GM19238 (cell line): ENCODE data around the gene KRT86.
"Not testable (repeated sequence)": the region's sequence is repeated elsewhere in the genome, so short reads cannot be mapped to it uniquely, and the experiment has no call there.

Experiments
- DNase-seq: peaks from one replicate; pipeline ENCODE4 v3.0.0; 2011; ENCODE audit warnings: low spot score; ENCODE audit not compliant: insufficient read length

Gene KRT86

DNA sequence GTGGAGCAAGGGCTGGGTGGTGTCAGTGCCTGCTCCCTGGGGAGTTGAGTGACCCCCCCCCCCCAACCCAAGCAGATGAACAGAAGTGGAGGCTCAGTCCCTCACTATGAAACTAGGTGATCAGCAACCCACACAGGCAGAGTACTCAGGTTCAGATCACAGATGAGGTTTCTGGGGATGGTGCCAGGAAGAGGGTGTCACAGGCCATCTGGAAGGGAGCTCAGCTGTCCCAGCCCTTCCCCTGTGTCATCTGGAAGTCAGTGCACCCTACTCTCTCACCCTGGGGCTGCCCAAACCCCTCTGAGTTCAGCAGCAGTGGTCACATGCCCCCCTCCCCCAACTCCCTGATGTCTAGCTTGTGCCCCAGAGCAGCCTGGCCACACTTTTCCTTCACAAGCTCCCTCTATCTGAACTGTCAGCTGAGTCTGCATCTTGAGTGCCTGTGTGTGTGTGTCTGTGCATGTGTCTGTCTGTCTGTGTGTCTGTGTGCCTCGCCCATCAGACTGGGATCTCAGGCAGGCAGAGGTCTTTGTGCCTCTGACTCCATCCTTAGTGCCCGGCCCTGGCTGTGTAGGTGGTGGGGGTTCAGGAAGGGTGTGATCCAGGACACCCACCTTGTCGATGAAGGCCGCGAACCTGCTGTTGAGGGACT is 16.2 kb downstream of the KRT86 start:
- not testable (repeated sequence) for DNase-seq

DNA sequence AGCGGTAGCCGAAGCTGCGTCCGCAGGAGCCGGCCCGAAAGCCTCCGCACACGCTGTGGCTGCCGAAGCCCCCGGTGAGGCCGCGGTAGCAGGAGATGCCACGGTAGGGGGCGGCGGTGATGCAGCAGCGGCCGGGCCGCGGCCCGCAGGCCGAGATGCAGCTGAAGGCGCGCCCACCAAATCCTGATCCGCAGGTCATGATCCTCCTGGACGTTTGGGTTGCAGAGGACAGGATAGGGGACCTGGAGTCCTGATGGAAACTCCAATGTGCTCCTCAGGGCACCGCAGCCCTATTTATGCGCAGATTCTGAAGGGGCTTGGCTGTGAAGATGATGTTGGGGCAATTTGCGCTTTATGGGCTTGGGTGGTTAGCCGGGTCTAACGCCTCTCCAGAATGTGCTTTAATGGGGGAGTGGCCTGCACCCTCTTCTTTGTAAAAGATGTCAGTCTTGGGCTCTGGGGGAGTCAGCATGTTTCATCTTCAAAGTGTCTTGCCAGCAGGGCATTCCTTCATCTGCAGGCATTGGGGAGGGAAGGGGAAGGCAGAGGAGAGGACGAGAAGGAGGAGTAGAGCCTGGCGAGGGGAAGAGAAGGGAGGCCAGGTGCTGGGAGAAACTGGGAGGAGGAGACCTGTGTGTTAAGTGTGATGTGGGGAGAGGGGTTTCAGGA is 17.0 kb downstream of the KRT86 start, which contains the start of gene KRT81:
KRT81 (minus strand) TSS at position 268 of the 669 bp plus-strand sequence; CDS start at position 199, 69 bp downstream.
- DNase-seq: no peak

DNA sequence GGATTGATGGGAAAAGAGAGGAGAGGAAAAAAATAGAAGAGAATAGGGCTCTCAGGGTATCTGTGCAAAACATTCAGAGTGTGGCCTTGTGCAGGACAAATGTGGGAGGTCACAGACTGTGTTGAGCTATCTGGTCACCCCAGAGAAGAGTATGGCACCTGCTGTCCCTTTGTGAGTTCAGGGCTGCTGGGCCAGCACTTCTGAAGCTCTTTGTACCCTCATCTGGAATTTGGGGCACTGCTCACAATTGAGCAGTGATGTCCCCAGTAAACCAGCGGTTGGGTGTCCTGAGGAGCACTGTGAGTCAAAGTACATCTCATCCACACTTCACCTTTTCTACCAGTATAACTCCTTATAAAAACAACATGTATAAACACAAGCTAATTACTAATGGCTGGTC is 19.5 kb downstream of the KRT86 start:
- no peak for DNase-seq

DNA sequence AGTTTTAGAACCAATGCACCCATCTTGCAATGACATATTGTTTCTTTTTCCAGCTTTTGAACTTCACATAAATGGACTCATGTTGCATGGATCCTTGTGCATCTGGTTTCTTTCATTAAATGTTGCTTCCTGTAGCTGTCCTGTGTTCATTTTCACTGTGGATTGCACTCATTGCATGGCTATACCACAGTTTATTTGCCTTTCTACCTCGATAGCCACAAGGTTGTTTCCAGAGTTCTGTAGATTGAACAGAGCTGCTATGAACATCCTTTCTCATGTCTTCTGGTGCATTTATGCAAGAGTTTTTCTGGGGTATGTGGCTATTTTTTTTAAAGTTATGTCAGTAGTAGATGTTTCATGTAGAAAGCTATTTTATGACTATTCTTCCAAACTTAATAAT is 20.4 kb downstream of the KRT86 start:
- DNase-seq: no peak

DNA sequence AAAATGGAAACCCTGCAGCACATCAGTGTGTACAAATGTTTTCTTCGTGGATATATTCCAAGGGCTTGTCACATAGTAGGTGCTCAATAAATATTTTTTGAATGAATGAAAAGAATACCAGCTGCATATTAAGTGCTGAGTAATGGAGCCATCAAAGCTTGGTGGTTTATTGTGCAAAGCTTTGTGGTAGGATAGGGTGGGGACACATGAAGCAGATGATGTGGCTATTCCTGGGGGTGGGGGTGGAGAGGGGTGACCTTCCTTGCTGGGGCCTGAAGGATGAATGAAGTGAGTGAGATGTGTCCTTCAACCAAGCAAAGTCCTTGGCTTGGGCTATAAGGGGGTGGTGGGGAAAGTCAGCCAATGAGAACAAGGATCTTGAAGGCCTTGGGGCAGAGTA is 21.2 kb downstream of the KRT86 start:
- no peak for DNase-seq

DNA sequence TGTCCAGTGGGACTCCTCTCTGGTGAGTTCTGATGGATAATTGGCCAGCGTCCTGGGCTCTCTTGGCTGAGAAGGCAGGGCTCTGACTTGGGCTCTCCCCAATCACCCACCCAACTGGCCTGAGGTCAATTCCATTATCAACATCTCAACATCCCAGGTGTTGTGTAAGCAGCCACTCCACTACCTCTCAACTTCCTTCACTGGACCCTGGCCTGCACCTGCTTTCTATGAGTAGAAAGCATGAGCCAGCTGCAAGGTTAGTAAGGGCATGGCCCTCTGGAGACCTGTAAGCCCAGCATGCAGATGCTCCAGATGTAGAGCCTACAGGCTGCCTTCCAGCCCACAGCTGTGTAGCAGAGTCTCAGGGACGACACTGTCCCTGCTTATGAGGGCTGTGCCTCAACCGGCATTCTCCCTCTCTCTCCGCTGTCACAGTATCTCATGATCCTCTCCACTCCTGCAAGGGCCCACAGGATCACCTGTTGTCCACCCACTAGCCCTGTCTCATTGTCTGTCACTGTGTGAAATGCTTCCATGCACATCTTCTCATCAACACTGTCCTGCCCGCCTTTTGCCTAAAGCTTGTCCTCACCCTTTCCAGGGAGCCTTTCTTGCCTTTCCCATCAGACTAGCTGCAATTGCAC is 22.2 kb downstream of the KRT86 start:
- no peak for DNase-seq

DNA sequence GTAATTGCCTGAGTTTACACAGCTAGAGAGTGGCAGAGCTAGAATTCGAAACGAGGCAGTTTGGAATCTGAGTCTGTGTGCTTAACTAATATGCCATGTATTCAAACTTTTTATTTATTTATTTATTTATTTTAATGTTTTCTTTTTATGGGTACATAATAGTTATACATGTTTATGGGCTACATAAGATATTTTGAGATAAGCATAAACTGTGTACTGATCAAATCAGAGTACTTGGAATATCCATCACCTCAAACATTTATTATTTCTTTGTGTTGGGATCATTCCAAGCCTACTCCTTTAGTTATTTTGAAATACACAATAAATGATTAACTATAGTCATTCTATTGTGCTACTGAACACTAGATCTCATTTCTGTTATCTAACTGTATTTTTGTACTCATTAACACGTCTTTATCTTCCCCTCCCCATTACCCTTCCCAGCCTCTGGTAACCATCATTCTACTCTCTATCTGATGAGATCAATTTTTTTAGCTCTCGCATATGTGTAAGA is 24.3 kb downstream of the KRT86 start:
- DNase-seq: no peak

DNA sequence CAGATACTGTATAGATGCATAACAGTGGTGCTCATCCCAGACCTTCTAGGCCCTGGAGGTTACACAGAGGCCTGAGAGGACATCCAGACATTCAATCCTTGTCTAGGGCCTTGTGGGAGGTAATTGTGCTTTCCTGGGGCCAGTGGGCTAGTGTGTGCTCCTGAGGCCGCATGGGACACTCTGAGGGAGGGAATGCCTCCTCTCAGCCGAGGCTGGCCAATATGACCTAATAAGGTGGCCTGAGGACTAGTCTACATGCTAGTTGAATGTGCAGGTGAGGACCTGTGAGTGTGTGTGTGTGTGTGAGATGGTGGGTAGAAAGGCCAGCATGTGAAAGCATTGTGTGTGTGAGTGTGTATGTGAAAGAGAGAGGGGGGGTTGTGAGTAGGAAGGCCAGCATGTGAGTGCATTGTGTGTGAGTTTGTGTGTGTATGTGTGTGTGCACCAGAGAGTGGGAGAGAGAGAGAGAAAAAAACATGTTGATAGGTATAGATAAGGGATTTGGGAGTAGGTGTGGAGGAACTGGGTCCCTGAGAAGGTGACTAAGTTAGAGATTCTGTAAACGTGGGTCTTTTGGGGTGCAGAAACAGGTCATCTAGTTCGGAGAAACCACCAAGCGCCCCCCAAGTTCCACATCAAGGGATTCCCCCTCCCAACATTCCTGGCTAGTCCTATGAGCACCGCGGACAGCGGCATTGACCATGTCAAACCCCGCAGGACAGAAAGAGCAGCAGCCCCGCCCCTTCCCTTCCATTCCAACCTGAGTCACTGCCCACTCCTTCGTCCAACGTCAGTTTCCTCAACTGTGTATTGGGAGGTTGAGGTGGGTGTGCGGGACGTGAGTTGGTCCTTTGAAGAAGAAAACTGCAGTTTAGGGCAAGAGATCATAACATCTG is 26.6 kb downstream of the KRT86 start:
- DNase-seq: no peak

DNA sequence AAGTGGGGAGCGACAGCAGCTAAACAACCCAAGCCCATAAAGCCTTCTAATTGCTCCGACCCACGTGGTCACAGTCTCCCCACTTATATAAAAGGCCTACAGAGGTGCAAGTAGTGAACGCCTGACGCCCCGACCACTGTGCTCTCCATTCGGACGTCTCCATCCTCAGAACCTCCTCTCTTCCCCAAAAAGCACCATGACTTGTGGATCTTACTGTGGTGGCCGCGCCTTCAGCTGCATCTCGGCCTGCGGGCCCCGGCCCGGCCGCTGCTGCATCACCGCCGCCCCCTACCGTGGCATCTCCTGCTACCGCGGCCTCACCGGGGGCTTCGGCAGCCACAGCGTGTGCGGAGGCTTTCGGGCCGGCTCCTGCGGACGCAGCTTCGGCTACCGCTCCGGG is 27.3 kb downstream of the KRT86 start:
- DNase-seq: not testable (repeated sequence)

DNA sequence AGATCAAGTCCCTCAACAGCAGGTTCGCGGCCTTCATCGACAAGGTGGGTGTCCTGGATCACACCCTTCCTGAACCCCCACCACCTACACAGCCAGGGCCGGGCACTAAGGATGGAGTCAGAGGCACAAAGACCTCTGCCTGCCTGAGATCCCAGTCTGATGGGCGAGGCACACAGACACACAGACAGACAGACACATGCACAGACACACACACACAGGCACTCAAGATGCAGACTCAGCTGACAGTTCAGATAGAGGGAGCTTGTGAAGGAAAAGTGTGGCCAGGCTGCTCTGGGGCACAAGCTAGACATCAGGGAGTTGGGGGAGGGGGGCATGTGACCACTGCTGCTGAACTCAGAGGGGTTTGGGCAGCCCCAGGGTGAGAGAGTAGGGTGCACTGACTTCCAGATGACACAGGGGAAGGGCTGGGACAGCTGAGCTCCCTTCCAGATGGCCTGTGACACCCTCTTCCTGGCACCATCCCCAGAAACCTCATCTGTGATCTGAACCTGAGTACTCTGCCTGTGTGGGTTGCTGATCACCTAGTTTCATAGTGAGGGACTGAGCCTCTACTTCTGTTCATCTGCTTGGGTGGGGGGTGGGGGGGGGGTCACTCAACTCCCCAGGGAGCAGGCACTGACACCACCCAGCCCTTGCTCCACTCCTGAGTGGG is 27.9 kb downstream of the KRT86 start:
- DNase-seq: not testable (repeated sequence)

DNA sequence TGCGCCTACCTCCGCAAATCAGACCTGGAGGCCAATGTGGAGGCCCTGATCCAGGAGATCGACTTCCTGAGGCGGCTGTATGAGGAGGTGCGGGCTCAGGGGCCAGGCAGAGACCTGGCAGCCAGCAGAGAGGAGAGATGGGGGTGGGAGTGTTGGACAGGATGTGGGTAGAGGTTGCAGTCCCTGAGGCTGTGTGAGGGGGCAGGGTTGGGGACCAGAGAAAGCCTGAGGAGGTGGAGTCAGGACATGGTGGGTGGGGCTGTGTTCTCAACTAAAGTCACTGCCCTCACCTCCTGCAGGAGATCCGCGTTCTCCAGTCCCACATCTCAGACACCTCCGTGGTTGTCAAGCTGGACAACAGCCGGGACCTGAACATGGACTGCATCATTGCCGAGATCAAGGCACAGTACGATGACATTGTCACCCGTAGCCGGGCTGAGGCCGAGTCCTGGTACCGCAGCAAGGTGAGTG is 30.5 kb downstream of the KRT86 start:
- DNase-seq: not testable (repeated sequence)

DNA sequence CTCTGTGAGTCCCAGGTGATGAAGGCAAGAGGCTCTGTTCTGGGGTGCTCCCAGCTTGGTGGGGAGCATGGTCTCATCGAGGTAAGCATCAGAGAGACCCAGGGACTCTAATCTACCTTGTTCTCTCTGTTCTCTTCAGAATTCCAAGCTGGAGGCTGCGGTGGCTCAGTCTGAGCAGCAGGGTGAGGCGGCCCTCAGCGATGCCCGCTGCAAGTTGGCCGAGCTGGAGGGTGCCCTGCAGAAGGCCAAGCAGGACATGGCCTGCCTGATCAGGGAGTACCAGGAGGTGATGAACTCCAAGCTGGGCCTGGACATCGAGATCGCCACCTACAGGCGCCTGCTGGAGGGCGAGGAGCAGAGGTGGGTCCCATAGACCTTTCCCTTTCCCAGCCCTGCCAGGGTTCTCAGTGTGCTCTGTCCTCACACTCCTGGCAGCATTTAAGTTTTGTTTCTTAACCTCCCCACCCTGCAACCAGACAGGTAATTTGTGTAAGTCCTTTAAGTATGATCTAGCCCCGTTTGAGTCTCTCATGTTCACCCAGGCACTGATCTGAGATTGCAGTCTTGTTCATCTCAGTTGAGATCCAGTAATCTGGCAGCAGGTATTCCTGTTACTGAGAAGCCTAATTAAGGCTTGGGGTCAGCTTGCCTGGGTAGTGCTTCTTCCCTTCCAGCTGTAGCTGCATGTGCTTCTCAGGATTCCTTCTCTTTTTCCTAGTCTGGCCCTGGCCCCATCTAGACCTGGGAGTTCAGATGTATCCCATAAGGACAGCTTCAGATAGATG is 31.7 kb downstream of the KRT86 start:
- DNase-seq: no peak

DNA sequence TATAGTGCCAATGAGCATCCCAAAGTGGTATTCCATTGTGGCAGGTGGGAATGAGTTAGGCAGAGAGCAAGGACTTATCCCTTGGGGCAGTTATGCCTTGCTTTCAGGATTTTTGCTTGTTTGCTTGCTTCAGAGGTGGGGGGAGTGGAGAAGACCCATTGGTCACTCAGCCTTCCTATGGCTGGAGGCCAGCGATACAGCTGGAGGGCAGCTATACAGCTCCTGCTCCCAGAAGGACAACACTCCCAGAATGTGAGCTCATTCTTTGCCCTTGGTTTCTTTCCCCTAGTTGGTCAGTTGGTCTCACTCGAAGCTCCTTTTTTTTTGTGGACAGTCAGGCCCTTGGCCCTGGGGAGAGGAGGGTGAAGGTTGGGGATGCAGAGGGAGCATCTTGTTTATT is 32.3 kb downstream of the KRT86 start:
- DNase-seq: no peak

DNA sequence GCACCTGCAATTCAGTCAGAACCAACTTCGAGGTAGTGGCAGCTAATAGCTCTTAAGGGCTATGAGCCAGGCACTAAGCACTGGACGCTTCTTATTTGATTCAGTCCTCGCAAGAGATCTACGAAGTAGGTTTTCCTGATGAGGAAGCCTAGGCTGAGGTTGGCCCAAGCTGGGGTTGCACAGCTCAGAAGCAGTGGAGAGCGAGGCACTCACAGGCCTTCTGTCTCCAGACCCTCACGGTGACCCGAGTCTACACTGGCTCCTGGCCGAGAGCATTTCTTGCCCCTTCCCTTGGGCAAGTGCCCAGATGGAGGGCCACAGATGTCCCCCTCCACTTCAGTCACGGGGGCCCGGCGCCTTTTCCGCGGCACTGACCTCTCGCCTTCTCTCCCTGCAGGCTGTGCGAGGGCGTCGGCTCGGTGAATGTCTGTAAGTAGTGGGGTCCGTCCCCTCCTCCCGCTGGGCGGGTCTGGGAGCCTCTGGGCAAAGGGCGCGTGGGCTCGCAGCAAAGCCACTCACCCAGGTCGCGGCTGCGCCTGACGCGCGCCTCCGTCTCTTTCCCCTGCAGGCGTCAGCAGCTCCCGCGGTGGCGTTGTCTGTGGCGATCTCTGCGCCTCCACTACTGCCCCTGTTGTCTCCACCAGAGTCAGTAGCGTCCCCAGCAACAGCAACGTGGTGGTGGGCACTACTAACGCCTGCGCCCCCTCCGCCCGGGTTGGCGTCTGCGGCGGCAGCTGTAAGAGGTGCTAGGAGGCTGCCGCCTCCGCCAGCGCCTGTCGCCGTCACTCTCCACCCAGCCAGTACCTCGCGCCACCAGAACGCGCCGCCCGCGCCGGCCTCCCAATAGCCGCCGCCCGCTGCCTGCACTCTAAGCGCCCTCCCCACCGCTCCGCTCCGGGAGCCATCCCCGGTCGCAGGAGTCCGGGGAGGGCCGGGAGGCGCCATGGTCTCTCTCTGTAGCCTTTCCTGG is 33.7 kb downstream of the KRT86 start:
- no peak for DNase-seq

DNA sequence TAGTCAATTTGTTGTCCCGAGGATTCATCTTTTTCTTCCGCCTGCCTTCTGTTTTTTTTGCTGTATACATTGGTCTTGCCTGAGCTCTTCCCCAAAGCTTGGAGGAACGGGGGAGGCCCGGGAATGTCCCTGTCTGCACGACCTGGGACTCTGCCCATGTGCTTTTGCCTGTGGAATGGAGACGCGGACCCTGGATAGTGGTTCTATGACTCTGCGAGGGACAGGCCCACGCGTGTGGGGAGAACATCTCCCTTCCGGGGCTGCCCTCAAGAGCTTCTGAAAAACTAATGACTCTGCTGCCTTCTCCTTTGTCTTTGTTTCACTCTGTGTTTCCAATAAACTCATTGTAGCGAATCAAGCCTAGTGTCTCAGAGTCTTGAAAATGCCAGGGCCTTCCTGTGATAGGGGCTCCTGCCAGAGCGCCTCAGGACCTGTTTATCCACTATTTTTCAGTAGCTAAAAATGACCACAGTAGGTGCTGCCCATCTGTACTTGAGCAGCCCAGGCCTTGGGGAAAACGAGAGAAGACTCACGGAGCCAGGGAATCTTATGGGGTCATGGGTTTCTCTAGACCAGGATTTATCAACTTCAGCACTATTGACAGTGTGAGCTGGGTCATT is 34.5 kb downstream of the KRT86 start:
- no peak for DNase-seq

DNA sequence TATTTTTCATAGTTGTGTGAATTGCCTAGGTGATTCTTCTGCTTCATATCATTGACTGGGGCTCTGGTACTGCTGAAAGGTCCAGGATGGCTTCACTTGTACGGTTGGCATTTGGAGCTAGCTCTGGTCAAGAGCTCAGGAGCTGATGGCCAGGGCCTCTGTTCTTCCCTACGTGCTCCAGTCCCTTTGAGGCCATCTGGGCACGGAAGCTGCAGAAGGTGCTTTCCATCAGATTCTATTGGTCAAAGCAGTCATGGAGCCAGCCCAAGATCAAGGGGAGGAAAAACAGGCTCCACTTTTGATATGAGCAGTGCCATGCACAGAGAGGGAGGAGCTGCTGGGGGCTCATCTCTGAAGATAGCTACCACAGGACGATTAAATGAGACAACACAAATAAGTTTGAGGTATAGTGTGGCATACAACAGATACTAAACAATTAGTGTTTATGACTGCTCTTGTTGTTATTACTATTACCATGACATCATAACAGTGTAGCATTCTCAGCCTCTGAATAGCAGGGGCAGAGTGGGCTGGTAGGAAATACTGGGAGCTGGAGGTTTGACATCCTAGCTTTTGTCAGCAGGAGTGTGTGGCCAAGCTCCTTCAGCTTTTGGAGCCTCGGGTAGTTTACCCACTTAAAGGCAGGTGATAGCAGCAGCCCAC is 36.3 kb downstream of the KRT86 start:
- DNase-seq: no peak

DNA sequence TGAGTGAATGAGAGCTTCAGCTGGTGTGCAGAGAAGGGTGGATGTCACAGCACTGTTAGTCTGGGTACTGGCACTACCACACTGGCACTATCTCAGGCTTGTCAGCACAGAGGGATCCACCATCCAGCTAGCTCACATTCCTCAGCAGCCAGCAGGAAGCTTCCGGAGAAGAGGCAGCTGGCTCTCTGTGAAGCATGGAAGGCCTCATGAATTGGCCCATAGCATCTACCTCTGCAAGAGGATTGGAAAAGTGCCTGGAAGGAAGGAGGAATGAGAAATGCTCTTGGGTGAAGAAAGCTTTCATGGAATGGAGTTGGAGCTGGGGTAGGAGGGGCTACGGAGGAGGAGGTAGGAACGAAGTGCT is 36.8 kb downstream of the KRT86 start:
- no peak for DNase-seq

DNA sequence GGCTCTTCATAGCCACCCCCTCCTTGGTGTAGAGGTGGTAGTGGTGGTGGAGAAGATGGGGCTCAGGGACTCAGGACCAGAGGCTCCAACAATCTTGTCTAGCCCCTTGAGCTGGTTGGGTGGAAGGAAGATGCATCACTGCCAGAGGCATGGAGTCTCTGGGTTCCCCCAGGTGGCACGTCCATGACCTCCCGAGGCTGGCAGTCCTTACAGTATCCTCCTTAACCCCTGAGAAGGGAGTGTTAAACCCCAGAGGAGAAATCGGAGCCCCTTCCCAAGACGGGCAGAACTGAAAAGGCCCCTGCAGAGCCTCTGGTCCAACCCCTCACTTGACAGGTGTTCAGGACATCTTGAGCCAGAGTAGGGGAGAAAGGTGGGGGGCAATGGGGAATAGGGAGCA is 37.6 kb downstream of the KRT86 start:
- no peak for DNase-seq
